GM23248 (cell line): ENCODE data around the gene MAP3K6.

Source experiments
- EZH2 ChIP-seq: fragments of 200-600 bp; sonication (generic); IDR thresholded peaks from 2 replicates; pipeline ENCODE4 v1.6.1; 2018; ENCODE audit warnings: antibody characterized with exemption, mild to moderate bottlenecking; ENCODE audit not compliant: insufficient read depth, poor library complexity, severe bottlenecking
- EZH2phosphoT487 ChIP-seq: fragments of 200-600 bp; sonication (generic); IDR thresholded peaks from 2 replicates; pipeline ENCODE4 v1.6.1; 2018; ENCODE audit warnings: antibody characterized with exemption, moderate library complexity, mild to moderate bottlenecking, low read depth; ENCODE audit not compliant: insufficient read depth

GRCh38 chr1:27403931-27404330 is 37.2 kb upstream of the MAP3K6 start:
- TF ChIP-seq EZH2phosphoT487 (no peak), EZH2 (no peak)
